CD4-positive, alpha-beta T cell treated with Interleukin-4 for 1 hour (primary cell): ENCODE results near the gene OASL.
"Not testable (repeated sequence)": the region's sequence is repeated elsewhere in the genome, so short reads cannot be mapped to it uniquely, and the experiment has no call there.

Experiments
- DNase-seq, 2 donors: peaks; one replicate each; pipeline ENCODE4 v3.0.0-alpha.2; 2020 to 2022

OASL gene

GRCh38 chr12:121038861-121039668 is at the start of gene OASL:
Gene OASL (minus strand): TSS chr12:121039246. CDS start chr12:121038971, 275 bp downstream.
- DNase-seq, result peak; percentile 83 to 87

- no peak for DNase-seq
These were observed 49.1 kb upstream of the OASL start for GRCh38 chr12:121088195-121088585.

GRCh38 chr12:121087467-121088194 is 48.6 kb upstream of the OASL start:
- no peak for DNase-seq

- DNase-seq, result no peak
These were observed 47.8 kb upstream of the OASL start for GRCh38 chr12:121086781-121087295.

- DNase-seq, result no peak
These were observed 46.7 kb upstream of the OASL start for GRCh38 chr12:121085506-121086353.

GRCh38 chr12:121085069-121085468 is 46.0 kb upstream of the OASL start:
- DNase-seq, result no peak

- no peak for DNase-seq
These were observed 45.2 kb upstream of the OASL start for GRCh38 chr12:121084229-121084628.

- no peak for DNase-seq
These were observed 41.9 kb upstream of the OASL start for GRCh38 chr12:121080909-121081308.

- DNase-seq, result no peak
These were observed 40.8 kb upstream of the OASL start for GRCh38 chr12:121079736-121080272.

- DNase-seq, result not testable (repeated sequence)
These were observed 38.4 kb upstream of the OASL start for GRCh38 chr12:121077440-121077839.

- not testable (repeated sequence) for DNase-seq
These were observed 36.9 kb upstream of the OASL start for GRCh38 chr12:121075911-121076310.

- DNase-seq, result no peak
These were observed 33.1 kb upstream of the OASL start for GRCh38 chr12:121072147-121072546.

GRCh38 chr12:121069206-121069605 is 30.2 kb upstream of the OASL start:
- DNase-seq, result no peak

GRCh38 chr12:121065345-121065744 is 26.3 kb upstream of the OASL start:
- DNase-seq, result no peak

GRCh38 chr12:121064586-121064985 is 25.5 kb upstream of the OASL start:
- not testable (repeated sequence) for DNase-seq

- no peak for DNase-seq
These were observed 25.1 kb upstream of the OASL start for GRCh38 chr12:121064116-121064515.

- no peak for DNase-seq
These were observed 23.5 kb upstream of the OASL start for GRCh38 chr12:121062391-121063045.

GRCh38 chr12:121061831-121062230 is 22.8 kb upstream of the OASL start:
- DNase-seq, result no peak

GRCh38 chr12:121060149-121061001 is 21.3 kb upstream of the OASL start:
- DNase-seq, result peak; percentile 73 to 87

- no peak for DNase-seq
These were observed 20.2 kb upstream of the OASL start for GRCh38 chr12:121059031-121059898.
